DMS 273 treated with DMSO at 0.1 percent for 48 hours (cell line): ENCODE measurements around the gene TPGS1.

Experiments
- DNase-seq: peaks from one replicate; lab custom pipeline; 2025; lab: John Stamatoyannopoulos, UW

Gene TPGS1, protein sequence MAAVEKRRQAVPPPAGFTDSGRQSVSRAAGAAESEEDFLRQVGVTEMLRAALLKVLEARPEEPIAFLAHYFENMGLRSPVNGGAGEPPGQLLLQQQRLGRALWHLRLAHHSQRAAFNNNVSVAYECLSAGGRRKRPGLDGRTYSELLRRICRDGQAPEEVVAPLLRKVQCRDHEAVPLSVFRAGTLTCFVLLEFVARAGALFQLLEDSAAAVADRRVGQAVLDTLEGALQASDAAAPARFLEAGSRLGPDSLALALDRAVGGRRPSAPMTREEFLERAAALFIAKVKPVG

DNA sequence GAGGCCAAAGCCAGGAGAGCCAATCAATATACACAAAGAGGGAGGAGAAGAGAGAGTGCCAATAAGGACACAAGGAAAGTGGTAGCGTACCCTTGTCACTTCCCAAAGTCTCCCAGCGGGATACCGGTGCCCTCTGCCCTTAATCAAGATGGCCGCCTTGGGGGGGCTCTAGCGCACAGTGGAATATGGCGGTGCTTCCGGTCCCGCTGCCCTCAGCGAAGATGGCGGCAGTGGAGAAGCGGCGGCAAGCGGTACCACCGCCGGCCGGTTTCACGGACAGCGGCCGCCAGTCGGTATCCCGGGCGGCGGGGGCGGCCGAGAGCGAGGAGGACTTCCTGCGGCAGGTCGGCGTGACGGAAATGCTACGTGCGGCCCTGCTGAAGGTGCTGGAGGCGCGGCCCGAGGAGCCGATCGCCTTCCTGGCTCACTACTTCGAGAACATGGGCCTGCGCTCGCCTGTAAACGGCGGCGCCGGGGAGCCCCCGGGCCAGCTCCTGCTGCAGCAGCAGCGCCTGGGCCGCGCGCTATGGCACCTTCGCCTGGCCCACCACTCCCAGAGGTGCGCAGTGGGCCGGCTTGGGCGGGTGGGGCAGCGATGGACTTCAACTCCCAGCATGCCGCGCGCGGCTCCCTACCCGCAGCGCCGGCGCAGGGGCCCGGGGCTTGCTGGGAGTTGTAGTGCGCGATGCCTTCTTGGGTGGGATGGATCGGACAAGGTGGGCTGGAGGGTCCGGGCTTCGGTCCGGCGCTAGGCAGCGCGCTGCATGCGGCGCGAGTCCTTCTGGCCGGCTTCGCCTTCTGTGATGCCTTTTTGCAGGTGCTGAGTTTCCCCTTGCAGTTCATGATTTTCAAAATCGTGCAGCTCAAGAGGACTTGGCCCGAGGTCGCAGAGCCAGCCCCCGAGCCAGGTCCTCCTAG, at the start of gene TPGS1:
TPGS1 (plus strand) TSS at position 212 of the 918 bp plus-strand sequence; CDS start at position 222, 10 bp downstream.
- DNase-seq = peak; percentile 58

GRCh38 chr19:457636-458035, 49.7 kb upstream of the TPGS1 start:
- no peak for DNase-seq

GRCh38 chr19:458091-459042, 48.9 kb upstream of the TPGS1 start:
- DNase-seq = no peak

- DNase-seq = no peak
Observed at GRCh38 chr19:459724-460511, 47.4 kb upstream of the TPGS1 start.

- DNase-seq = no peak
Observed at GRCh38 chr19:460877-461720, 46.2 kb upstream of the TPGS1 start, which contains the start of gene SHC2. TSS of gene SHC2 (minus strand) at chr19:461033. CDS start at chr19:460996, 37 bp downstream.

DNA sequence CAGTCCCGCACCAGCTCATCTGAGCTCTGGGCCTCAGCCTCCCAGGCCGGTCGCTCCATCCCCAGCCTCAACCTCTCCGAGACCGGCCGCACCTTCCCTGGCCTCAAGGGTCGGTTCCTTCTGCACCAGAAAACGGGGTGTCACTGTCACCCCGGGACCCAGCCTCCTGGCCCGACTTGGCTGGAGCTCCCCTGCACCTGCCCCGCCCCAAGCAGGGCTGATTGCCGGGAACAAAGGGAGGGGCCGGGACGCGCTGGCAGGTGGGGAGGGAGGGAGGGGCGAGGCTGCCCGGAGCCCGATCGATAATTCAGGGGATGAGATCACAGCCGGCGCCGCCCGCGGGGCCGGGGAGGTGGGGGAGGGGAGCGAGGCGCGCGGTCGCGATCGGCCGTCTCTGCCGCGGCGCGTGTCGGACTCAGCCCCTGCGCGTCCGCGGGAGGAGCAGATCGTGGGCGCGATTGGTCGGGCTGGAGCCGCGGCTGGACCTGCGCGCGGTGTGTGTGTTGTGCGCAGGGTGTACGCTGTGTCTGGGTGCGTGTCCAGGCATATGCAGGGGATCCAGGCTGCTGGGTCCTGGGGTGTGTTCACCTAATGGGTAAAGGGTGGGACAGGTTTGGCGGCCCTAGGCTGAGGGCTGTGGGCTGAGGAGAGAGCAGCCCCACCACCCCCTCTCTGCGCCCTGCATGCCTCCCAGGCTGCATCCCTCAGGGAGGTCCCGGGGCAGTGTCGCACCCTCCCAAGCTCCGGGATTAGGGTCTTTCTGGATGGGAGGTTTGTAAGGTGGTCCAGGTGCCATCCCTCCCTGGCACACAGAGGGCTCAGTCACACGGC, 45.4 kb upstream of the TPGS1 start:
- no peak for DNase-seq

GRCh38 chr19:463483-464207, 43.7 kb upstream of the TPGS1 start:
- no peak for DNase-seq

- no peak for DNase-seq
Observed at GRCh38 chr19:464208-464545, 43.1 kb upstream of the TPGS1 start.

- no peak for DNase-seq
Observed at GRCh38 chr19:465056-465816, 42.1 kb upstream of the TPGS1 start.

DNA sequence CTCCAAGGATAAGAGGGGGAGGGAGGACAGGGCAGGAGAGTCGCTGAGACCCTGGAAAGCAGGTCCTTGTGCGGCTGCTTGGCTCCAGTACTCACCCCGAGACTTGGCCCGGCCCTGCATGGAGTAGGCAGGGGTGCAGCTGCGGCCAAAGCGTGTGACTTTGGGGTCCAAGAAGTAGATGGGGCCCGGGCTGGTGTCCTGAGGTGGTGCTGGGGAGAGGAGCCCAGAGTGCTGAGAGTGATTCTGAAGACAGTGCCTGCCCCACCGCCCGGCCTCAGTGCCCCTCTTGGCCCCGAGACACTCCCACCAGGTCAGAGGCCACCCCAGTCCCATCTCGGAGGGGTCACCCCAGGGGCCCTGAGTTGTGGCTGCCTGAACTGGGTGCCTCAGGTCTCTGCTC, 39.7 kb upstream of the TPGS1 start:
- no peak for DNase-seq

GRCh38 chr19:468587-469256, 38.6 kb upstream of the TPGS1 start:
- DNase-seq = no peak

DNA sequence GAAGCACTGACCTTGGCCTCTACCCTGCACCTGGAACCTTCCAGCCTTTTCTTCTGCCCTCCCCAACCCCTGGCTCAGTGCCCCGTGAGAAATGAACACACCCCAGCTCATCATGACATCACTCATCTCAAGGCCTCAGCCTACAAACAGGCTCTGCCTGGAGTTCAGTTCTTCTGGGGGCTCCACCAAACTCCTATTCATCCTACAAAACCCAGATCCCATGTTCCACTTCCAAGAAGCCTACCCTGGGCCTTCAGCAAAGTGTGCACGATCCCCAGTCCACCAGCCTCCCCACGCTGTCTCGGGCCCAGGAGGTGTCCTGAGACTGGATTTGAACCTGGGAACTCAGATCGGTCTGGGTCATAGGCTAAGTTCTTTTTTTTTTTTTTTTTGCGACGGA, 37.5 kb upstream of the TPGS1 start:
- DNase-seq = no peak

DNA sequence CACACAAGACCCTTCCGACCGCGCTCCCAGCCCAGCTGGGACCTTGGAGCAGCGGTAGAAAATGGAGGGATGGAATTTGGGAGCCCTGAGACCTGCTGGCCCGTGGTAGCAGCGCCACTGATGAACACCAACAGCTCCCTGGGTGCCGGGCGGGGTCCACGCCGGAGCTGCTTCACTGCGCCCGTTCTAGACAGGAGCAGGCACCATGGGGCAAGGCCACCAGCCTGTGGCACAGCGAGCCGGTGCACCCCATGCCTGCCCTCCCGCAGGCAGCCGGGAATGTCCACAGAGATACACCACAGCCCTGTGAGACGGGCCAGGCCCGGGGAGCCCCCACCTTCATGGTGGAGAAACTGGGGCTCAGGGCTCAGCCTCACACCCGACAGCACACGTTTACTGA, 36.6 kb upstream of the TPGS1 start:
- DNase-seq = no peak

DNA sequence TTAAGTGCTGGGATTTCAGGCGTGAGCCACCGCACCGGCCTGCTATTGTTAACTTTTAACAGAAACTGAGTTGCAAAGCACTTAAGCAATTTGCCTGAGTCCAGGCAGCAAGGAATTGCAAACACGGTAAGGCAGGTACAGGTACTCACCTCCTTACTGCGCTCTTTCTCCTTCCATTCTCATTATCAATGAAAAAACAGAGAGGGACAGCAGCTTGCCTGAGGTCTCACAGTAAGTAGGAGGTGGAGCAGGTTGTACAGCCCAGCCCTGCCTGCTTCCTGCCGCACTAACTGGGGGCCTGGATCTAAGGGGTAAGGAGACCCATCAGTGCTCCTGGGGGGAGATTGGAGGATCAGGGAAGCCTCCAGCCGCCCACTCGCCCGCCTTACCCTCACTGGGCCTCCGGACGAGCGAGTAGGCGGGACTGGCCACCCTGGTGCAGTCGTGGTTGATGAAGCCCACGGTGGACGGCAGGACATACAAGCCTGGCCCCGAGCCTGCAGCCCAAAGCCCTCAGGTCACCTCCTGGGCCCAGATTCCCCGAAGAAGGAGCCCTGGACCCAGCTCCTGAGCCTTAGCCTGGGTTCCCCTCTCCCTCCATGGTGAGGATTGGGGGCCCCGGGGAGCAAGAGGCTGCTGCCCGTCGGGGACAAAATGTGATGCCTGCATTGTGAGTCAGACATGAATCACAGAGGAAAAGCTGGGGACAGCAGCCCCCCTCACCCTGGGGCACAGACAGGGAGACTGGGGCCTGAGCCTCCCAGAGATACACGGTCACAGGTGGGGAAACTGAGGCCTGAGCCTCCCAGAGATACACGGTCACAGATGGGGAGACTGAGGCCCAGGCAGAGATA, 35.1 kb upstream of the TPGS1 start:
- DNase-seq = no peak

- no peak for DNase-seq
Observed at GRCh38 chr19:474126-475078, 32.9 kb upstream of the TPGS1 start.
